HTR-8/SVneo (cell line): Measurements from ENCODE around the gene GRAMD1B.

Experiments
- DNase-seq: peaks from one replicate; pipeline ENCODE4 v3.0.0; 2011; ENCODE audit warnings: low spot score, mixed read lengths; ENCODE audit not compliant: insufficient read length
- FAIRE-seq: peaks from 2 replicates; lab custom pipeline; 2011; peaks lifted over from hg19 to GRCh38; lab: Jason Lieb, UNC

GRAMD1B gene

DNA sequence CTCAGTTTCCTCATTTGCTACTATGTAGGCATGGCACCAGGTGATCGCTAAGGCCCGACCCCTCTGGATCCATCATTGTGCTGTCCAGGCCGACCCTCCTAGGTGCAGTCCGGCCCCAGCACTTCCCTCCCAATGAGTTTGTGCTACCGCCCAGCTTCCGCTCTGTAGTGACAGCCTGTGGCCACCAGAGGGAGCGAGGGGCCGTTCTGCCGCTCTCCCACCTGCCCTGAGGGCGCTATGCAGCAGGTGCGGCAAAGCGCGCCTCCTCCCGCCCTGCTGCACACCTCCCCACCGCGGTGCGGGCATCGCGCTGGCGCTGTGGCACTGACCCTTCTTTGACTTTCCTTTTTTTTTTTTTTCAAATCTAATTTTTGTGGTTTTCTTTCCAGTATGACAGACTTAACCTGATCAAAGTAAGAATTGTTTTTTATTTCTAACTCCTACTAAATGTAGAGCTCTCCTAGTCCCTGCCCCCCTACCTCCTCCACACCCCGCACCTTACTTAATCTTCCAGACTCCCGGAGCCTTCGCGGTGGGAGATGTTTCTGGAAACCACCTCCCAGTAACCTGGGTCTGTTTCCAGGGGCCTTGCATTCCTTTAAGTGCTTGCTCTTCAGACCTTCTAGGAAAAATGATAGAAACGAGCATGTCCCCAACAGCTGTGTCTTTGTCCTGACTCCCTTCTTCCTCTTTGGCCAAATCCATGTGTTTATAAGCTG is 150.6 kb downstream of the GRAMD1B start:
- FAIRE-seq, result no peak
- peak; percentile 53 for DNase-seq

DNA sequence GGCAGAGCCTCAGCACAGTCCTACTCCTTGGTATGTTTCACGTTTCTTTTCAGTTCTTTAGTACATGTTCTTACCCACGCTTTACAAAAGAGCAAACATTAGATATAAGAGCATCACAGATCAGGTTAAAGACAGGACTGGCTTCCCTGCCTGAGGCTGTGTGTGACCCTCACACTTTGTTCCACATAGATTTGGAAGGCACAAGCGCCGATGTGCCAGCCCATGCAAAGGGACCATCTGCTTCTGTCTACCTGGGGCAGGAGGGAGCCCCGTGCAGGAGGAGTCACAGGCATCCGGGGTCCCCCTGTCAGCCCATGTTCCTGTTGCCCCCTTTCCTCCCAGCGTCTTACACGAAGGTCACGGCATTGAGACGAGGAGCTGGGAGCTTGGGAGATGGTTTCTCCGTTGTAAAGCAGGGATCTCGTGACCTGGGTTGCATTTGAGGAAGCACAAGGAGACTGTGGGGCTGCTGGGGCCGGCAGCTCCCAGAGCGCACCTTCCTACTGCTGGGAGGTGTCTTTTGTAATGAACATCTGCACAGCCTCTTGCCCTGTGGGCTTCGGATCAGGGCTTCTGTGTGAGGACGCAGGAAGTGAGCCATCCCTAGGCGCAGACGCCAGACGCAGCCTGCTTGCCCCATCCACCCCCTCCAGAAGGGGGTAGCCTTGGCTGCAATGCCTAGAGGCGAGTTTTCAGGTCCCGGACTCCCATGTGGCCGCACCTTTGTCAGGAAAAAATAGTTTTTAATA is 151.8 kb downstream of the GRAMD1B start:
- FAIRE-seq, result no peak
- no peak for DNase-seq

DNA sequence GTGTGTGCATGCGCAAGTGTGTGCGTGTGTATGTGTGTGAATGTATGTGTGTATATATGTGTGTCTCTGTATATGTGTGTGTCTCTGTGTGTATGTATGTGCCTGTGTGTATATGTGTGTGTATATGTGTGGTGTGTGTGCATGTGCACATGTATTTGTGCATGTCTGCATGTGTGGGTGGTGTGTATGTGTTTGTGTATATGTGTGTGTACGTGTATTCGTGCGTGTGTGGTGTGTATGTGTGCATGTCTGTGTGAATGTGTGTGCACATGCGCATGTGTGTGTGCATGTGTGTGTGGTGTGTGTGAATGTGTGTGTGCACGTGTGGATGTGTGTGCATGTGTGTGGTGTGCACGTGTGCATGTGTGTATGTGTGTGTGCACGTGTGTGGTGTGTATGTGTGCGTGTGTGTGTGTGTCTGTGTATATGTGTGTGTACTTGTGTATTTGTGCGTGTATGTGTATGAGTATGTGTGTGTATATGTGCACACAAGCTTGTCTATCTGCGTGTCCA is 153.0 kb downstream of the GRAMD1B start:
- DNase-seq (no peak), FAIRE-seq (peak; percentile 88)

DNA sequence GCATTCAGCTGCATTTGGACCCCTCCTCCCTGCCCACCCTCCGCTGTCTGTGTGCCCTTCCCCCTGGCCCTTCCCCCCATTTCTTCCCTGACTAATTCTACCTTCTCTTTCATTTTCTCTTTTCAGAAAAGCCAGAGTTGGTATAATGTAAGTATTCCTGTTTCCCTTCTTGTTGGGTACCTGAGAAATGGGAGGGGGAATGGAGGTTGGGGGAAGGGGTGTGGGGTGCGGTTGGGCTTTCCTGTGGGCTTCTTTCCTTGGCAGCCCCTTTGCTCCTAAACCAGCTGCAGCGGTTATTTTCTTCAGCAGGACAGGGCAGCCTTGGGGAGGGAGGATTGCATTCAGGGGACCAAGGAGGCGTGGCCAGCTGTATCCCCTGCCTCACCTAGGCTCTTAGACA is 154.1 kb downstream of the GRAMD1B start:
- DNase-seq (no peak), FAIRE-seq (no peak)

DNA sequence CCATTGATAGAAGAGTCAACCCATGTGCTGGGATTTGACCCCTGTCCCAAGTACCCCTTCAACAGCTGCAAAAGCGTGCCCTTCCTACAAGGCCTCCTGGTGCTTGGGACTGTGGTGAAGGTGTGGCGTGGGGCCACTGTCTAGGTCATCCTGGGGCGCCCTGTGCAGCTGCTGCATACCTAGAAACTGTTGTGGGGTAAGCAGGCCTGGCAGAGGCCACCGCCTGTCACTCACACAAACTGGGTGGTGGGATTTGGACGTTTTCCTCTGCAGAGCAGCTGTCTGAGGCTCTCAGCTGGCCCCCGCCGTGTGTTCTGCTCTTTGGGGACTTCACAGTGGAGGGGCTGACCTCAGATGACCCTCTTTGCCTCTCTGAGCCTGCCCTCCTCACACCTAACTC is 154.7 kb downstream of the GRAMD1B start:
- DNase-seq, result no peak
- FAIRE-seq, result no peak

DNA sequence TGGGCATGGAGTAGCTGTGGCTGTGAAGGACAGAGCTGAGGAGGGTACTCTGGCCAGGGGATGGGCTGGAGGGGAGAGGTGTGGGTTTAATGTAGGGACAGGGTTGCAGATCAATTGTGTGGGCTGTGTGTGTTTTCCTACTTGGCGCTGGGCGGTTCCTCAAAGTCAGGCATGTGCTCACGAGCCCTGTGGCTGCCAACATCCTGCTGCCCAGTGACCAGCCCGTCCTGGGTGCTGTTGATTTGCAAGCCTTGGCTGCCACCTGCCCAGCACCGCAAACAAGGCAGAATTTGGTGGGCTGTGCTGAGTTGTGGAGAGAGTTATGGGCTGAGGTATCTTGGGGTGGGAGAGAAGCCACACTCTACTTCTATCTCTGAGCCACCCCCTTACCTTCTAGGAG is 155.1 kb downstream of the GRAMD1B start:
- FAIRE-seq, result no peak
- DNase-seq, result no peak

DNA sequence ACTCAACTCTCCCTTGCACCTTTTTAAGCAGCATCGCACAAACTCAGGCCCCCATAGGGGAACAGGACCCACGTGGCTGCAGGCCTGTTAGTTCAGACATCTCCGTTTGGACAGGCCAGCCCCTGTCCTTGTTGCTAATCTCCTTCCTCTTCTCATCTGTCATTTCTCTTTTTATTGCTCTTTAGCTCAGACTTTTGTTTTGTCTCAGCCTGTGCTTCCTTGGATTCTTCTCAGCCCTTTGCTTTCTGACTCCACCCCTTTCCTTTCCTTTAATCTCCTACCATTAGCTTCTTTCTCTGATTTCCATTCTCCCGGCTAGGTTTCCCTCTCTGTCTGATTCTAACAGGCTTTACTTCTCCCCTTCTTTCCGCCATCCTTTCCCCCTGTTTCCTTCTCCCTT is 155.6 kb downstream of the GRAMD1B start:
- DNase-seq, result no peak
- no peak for FAIRE-seq

DNA sequence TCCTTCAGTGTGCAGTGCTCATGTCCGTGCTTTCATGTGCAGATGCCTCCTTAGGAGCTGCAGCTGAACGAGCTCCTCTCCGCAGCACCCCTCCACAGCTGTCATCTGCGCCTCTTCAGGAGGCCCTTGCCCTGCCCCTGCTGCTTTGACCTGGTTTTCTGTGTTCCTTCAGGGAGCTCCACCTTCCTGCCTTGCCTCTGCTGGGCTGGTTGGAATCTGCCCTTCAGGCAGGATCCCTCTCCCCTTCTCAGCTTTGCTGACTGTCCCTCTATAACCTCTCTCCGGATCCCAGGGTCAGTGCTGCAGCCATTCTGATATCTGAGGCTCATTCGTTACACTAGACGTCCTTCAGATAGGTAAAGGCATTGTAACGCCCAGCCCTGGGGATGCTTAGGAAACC is 156.5 kb downstream of the GRAMD1B start:
- DNase-seq (no peak), FAIRE-seq (no peak)

DNA sequence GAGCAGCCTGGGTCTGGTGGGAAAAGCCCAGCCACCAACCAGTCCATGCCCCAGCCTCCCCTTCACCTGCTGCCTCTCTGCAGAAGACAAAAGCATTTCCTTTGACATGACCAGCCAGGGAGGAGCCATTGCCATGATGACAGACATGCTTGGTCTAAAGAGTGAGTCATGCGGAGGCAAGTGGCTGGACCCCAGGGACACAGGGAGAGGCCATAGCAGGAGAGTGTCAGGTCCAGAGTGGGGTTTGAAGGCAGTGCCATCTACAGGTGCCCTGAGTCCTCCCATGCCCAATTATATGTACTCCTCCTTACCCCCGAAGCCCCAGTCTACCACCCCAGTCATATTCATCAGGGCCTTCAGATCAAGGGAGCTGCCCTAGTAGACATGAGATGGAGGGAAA is 157.0 kb downstream of the GRAMD1B start:
- FAIRE-seq, result no peak
- peak; percentile 20 for DNase-seq

DNA sequence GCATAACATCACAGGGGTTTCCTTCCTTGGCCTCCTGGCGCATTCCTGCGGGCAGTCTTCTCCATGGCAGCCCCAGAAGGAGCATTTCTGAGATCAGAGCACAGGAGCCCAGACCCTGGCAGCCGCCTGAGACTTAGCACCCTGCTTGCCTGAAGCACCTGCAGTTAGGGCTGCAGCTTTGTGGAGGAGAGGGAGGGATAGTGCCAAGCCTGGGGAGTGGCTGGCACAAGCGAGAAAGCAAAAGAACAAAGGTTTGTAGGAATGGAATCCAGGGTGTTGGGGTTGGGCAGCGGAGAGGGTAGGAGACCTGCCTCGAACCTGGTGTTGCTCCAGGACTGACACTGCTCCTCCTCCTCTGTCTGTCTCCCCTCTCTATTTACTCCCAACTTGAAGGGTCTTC is 157.5 kb downstream of the GRAMD1B start:
- FAIRE-seq (no peak), DNase-seq (no peak)

DNA sequence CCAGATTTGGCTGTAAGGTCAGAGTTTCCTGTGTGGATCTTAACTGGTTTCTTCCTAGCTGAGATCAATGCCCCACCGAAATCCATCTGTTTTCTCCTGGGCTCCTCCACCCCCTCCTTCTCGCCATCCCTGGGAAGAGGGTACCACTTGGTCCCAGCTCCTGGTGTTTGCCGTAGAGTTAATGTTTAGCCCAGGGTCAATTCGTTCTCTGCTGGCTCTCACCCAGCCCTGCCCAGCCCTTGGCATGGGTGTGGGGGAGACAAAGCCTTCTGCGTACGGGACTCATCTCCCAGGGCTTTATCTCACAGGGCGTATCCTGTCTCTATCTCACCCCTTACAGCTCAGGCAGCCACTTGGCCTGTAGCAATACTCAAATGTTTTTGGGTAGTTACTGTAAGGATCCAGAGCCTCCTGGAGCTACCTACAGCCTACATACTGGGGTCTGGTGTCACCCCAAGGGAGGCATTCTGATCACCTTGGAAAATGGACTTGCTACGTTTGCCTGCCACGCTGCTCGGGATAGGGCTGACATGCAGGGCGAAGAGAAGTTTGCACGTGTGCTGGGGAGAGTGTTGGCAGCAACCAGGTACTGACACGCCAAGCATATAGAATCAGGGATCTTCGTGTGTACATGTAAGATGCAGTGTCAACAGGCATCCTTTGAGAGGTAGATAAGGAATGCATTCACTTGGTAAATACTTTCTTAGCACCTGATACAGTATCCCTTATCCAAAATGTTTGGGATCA is 158.2 kb downstream of the GRAMD1B start:
- DNase-seq (no peak), FAIRE-seq (no peak)

DNA sequence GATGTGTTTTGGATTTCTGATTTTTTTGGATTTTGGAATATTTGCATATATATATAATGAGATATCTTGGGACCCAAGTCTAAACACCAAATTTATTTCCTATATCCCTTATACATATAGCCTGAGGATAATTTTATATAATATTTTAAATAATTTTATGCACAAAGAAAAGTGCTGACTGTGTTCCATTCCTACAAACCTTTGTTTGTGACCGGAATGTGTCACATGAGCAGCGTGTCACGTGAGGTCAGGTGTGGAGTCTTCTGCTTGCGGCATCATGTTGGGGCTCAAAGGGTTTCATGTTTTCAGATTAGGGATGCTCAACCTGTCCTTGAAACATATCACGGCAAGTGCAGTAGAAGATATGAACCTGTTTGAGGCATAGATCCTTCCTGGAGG is 158.8 kb downstream of the GRAMD1B start:
- FAIRE-seq, result no peak
- DNase-seq, result no peak

DNA sequence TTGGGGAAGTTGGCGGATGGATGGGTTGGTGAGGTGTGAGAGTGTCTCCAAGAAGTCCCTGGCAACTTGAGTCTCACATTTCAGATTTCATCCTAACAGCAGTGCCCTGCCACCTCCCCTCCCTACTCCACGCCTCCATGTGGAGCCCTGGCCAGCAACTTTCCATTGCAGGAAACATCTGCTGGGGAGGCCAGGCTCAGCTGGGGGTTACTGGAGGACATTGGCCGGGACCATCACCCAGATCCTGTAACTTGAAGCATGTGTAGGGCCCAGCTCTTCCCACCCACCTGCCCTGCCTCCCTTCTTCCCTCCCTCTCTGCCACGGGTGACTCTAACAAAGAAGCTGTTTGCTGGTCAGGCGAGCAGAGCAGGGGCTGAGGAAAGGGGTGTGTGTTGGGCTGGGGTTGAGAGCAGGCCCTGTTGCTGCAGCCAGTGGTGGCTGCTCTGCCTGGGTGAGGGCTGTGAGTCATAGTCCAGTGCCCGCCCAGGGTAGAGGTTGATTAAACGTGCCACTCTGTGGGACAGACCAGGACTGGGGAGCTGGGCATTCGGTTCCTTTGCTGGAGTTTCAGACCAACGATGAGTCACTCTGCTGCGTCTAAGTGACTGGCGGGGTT is 160.3 kb downstream of the GRAMD1B start:
- FAIRE-seq (no peak), DNase-seq (peak; percentile 24)

DNA sequence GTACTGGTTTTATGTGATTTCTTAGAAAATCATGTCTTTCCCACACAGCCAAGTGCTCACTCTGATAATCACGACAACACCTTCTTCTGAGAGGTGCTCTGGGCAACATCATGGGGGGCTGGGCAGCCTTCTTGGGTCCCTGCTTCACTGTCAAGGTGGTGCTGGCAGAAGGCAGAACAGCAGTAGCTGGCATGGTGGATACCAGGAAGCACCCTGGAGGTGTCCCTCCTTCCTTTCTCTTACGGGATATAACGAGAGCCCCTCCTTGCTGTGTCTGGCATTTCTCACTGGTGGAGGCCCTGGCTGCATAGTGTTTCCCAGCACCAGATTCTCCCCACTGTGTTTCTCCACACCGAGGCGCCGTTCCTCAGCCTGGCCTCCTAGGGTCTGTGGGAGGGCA is 163.5 kb downstream of the GRAMD1B start:
- FAIRE-seq (no peak), DNase-seq (no peak)

DNA sequence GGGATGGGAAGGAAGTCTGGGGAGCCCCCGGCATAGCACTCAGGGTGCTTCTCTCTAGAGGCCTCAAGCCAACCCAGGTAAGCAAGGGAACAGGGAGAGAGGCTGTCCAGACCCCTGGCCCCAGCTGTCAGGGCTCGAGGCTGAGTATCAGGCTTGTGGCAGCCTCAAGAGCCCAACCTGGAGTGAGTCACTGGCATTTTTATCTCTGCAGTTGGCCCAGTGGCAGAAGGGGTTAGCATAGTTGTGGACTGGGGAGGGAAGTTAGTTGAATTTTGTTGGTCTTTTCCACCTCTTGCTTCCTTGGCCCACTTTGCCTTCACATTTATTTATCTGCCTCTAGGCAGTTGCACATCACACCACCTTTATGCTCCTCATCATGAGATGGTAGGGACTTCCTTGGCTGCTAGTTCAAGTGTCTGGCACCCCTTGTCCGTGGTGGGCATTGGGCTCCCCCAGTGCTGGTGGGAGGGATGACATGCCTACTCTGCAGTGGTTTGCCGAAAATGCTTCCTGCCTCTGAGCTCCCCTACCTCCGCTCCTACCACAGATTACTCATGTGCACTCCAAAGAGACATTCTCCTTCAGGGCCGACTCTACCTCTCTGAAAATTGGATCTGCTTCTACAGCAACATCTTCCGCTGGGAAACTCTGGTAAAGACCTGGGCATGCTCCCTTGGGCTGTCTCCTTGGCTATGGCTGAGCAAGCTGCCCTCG is 164.3 kb downstream of the GRAMD1B start:
- FAIRE-seq, result no peak

DNA sequence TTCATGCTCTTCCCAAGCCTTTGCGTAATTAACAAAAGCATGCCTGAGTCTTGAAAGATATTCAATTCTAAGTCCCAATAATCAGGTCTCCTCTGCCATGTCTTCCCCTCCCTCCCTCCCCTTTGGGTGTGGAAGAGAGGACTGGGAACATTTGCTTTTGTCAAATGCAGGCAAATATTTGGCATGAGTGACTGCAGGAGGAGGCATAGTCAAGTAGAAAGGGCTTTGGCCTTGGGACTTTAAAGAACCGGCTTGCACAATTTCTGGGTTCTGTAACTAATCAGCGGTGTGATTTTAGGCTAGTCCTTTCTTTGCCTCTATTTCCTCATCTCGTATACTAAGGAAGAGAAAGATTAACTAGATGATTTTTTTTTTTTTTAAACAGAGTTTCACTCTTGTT is 164.9 kb downstream of the GRAMD1B start:
- FAIRE-seq, result no peak
- no peak for DNase-seq

More for the DNA sequence above, 164.3 kb downstream of the GRAMD1B start:
- DNase-seq, result no peak

DNA sequence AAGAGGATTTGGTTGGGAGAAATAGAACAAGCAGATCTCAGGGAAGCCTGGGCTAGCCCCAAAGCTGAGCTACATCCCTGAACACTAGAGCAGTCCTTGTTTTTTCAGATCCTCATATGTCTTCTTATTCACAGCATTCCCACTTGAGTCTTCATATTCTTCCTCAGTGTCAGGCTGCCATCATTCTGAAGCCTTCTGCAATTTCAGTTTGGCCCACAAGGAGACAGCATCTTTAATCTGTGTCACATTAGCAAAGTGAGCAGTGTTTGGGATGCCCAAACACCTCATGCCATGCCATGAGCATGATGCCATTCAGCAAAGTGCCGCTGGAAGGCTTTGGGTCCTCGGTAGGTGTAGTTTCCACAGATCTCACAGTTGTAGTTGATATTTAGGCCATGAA is 167.8 kb downstream of the GRAMD1B start:
- no peak for FAIRE-seq
- DNase-seq, result no peak

DNA sequence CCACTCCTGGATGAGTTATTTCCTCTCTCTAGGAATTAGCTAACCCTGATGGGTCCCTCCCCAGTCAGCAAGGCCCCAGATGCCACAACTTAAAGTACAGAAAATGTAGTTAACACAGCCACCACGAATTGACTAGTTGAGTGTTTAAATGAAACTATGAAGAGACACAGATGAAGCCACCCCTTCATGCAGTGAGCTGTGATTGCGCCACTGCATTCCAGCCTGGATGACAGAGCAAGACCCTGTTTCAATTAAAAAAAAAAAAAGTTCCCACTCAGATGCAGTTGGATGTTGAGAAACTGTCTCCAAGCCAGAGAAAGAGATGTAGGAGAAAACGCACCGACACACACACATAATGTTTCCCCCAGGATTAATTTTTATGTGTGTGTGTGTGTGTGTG is 171.1 kb downstream of the GRAMD1B start:
- DNase-seq (peak; percentile 7), FAIRE-seq (no peak)

DNA sequence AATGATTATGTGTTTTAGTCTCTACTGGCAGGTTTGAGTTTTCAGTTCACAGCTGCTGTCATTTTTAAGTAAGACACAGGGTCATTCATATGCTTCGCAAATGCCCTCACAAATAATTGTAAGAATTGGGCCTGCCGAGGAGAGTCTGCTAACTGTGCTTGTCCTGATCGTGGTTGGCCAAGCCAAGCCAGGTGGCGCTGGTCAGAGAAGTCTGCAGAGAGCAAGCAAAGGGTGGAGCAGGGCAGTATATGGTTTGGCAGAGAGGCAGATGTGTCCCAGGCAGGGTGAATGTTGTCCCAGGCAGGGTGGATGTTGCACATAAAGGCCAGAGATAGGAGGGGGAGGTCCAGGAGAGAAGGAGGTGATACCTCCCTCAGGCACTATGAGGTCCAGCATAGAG is 171.7 kb downstream of the GRAMD1B start:
- FAIRE-seq (no peak), DNase-seq (no peak)

DNA sequence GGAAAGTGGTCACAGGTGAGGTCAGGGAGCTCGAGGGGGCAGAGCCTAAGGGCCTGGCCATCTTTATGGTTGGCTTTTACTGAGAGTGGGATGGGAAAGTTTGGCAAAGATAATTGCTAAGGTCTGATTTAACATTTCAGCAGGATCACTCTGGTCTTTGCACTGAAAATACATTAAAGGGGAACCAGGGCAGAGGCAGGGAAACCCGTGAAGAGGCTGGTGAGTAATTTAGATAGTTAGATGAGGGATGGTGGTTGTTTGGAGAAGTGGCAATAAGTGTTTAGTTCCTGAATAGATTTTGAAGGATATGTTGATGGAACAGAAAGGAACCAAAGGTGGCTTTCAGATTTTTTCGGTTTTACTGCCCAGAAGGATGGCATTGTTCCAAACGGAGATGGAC is 173.6 kb downstream of the GRAMD1B start:
- DNase-seq (no peak), FAIRE-seq (no peak)
